Right ventricle myocardium superior (tissue), 1 donor: ENCODE results near the gene COA7. TPM values are rescaled to one million over a fixed set of nuclear protein-coding genes. Genes with fewer than 3 reads are reported as not detected.
"Not testable (repeated sequence)": the region's sequence is repeated elsewhere in the genome, so short reads cannot be mapped to it uniquely, and the experiment has no call there.

Experiments
- ATAC-seq: fragments of 200-7000 bp; cut with Tn5 transposase; one replicate; pipeline ENCODE4 v1.9.1; 2020; ENCODE audit warnings: mild to moderate bottlenecking; ENCODE audit not compliant: poor library complexity
- DNase-seq: peaks from one replicate; pipeline ENCODE4 v3.0.0-alpha.2; 2020
- intact Hi-C: fragments of 100-400 bp; cut with DNase I; formaldehyde crosslinking; loops from one replicate; pipeline ENCODE4 v1.11.2; 2022
- total RNA-seq: library from RNA; stranded (reverse); fragmentation: NEBNext Ultra II Directional; extraction: Animal tissue kit (Norgen Biotek cat#: 25700); gene quantifications from one replicate; pipeline ENCODE4 v1.2.1, GENCODE V29; 2021
- donor health status: DM: no; HTN: yes; CAD: no; lungs with severe emphysema.

COA7 gene
- total RNA-seq, 1 donor from 2014 or later, result 18.6 TPM

DNA sequence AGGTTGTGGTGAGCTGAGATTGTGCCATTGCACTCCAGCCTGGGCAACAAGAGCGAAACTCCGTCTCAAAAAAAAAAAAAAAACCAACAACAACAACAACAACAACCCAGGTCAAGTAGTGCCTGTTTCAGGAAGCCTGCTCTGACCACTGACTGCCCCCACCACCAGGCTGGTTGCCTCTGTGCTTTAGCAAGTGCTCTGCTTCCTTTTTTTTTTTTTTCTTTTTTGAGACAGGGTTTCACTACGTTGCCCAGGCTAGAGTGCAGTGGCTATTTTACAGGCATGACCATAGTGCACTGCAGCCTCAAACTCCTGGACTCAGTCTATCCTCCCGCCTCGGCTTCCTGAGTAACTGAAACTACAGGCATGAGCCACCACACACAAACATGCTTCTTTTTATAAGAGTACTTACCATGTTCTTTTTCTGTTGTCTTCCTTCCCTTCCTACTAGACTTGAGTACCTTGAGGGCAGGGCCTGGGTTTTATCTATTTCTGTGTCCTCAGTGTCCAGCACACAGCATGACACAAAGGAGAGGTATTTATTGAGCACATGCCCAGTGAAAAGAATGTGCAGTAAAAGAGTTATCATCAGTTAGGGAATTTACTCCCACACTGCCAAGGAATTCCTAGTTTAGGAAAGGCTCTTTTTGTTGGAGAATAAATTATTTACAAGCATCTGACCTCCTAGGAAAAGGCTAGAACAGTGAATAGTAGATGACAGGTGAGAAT lies 9.9 kb upstream of the COA7 start:
- ATAC-seq (no peak), DNase-seq (no peak)
- intact Hi-C loops, result loop anchor here (10.0 kb wide), 1 partner anchor 217 kb away; the partner anchor contains the start of genes ECHDC2 and SCP2

DNA sequence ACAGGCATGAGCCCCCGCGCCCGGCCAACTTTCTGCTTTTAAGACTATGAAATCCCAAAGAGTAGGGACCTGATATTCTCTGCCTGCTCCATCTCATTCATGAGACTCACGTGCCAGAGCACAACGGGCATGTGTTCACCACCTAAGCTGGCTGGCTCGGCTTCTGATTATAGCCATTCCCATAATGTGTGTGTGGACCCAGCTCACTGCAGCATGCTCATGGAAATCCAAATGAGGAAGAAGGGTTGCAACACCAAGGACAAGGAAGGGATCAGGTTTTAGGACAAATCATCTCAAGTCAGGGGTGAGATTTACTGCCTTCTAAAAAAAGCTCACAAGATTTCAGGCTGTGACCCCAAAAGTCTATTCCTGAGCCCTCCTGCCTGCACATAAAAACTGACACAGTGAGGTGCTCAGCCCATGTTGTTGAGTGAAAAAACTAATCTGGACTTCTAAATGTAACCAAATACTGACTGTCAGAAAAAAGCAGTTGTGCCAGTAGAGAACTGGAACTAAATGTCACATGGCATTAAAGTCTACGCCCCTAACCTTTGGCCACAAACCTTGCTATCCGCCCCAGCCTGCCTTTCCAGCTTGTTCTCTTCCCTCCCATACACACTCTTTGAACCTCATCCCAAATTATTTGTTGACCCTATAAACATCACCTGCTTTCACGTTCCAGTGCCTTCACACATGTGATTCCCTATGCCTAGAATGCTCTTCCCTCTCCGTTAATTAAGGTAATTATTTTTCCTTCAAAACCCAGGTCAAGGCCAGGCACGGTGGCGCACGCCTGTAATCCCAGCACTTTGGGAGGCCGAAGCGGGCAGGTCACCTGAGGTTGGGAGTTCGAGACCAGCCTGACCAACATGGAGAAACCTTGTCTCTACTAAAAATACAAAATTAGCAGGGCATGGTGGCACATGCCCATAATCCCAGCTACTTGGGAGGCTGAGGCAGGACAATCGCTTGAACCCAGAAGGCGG lies 9.1 kb upstream of the COA7 start:
- intact Hi-C loops, result loop anchor here (10.0 kb wide), 1 partner anchor 218 kb away; the partner anchor contains the start of genes ECHDC2 and SCP2
- ATAC-seq, result no peak

DNA sequence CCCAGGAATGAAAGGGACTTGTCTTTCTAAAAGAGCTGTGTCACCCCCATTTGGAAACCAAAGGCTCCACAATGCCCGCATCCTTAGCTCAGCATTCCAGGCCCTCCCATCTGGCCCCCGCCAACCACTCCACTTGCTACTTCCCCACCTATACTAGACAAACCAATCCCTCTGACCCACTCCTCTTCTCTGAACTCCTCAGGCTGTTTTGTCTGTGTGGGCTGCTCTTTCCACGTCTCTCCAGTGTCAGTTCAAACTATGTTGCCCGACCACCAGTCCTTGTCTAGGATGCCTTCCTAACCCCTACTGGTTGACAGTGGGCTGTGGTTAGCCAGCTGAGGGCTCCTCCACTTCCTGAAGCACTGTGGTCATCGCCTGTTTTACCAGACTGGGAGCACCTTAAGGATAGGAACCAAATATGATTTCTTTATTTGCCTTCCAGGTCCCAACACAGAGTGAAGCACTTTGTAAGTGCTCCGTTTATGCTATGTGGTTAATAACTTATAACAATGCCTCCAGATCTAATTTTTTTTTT lies 8.1 kb upstream of the COA7 start:
- intact Hi-C loops, result loop anchor here (10.0 kb wide), 1 partner anchor 219 kb away; the partner anchor contains the start of genes ECHDC2 and SCP2
- ATAC-seq (no peak), DNase-seq (no peak)

More for the DNA sequence above, 9.1 kb upstream of the COA7 start:
- no peak for DNase-seq

GRCh38 chr1:52702886-52703787 lies 5.0 kb upstream of the COA7 start:
- intact Hi-C loops, result loop anchor here (10.0 kb wide), 1 partner anchor 222 kb away; the partner anchor contains the start of genes ECHDC2 and SCP2

DNA sequence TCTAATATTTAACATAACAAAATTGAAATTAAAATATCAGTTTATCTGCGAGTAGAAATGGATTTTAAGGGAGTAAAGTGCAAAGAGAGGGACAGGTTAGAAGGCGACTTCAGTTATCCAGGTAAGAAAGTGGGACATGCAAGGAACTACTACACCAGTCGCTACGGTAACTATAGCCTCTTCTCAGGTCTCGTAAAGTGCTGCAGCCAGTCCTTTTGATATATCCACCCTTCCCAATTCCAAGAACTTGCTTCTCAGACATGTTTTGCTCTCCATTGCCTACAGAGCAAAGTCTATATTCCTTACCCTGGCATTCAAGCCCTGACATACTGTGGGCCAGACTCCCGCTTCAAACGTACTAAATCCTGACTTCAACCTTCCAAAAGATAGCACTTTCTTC lies 2.5 kb downstream of the COA7 start:
- intact Hi-C loops, result no loop called here
- ATAC-seq, result no peak
- no peak for DNase-seq

More at GRCh38 chr1:52702886-52703787, 5.0 kb upstream of the COA7 start:
- DNase-seq (peak; percentile 92), ATAC-seq (peak; percentile 86)

- DNase-seq (no peak), ATAC-seq (no peak)
- intact Hi-C loops, result no loop called here
Measured at GRCh38 chr1:52693843-52694242, 4.3 kb downstream of the COA7 start.

DNA sequence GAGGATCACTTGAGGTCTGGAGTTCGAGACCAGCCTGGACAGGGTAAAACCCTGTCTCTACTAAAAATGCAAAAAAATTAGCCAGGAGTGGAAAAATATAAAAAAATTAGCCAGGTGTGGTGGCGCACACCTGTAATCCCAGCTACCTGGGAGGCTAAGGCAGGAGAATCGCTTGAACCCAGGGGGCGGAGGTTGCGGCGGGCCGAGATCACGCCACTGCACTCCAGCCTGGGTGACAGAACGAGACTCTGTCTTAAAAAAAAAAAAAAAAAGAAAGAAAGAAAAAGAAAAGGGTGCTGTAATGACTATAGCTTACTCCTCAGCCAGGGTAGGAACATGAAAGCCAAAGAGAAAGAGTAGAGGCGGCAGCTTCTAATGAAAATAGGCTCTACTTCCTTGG lies 4.8 kb downstream of the COA7 start:
- intact Hi-C loops, DNase-seq, ATAC-seq: not testable (repeated sequence)

- no peak for DNase-seq
- no peak for ATAC-seq
- intact Hi-C loops, result no loop called here
Measured at GRCh38 chr1:52692697-52693096, 5.5 kb downstream of the COA7 start.

- DNase-seq, result no peak
- intact Hi-C loops, result no loop called here
- no peak for ATAC-seq
Measured at GRCh38 chr1:52691821-52692220, 6.3 kb downstream of the COA7 start.

DNA sequence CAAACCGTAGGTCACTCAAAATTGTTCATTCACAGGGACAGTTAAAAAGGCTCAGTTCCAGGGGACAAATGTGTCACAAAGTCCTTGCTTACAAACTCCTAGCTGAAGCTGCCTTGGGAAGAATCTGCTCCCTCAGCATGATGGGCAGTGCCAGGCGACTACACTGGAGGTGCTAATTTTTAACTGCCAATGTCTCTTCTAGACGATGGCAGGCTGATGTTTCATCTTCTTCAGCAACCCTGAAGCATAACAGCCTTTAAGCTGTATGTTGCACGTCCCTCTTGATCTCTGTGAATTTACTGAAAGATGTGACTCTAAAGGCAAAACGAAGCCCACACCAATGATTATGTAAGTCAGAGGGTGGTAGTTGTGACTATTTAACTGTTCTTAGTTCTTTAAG lies 11.3 kb downstream of the COA7 start:
- DNase-seq (no peak), ATAC-seq (no peak)
- intact Hi-C loops, result no loop called here

GRCh38 chr1:52686261-52686751 lies 11.8 kb downstream of the COA7 start:
- intact Hi-C loops, result not testable (repeated sequence)
- DNase-seq, result peak; percentile 81
- peak; percentile 86 for ATAC-seq

DNA sequence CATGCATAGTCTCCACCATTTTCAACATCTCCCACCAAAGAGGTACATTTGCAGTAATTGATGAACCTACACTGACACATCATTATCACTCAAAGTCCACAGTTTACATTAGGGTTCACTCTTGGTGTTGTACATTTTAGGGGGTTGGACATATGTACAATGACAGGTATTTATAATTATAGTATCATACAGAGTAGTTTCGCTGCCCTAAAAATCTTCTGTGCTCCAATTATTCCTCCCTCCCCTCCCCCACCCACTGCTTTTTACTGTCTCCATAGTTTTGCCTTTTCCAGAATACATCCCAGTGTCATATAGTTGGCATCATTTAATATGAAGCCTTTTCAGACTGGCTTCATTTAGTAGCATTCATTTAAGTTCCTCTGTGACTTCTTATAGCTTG lies 13.6 kb downstream of the COA7 start:
- DNase-seq (no peak), ATAC-seq (no peak)
- intact Hi-C loops, result no loop called here

DNA sequence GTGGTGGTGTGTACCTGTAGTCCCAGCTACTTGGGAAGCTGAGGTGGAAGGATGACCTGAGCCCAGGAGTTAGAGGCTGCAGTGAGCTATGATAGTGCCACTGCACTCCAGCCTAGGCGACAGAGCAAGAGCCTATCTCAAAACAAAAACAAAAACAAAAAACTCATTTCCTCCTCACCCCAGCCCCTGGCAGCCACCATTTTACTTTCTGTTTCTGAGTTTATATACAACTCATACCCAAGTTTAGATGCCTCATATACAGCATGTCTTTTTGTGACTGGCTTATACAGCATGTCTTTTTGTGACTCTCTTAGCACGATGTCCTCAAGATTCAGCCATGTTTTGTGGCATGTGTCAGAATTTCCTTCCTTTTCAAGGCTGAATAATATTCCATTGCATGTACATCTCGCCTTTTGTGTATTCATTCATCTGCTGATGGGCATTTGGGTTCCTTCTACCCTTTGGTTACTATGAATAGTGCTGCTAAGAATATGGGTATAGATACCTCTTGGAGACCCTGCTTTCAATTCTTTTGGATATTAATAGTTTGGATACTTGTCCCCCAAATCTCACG lies 14.7 kb downstream of the COA7 start:
- no peak for ATAC-seq
- no peak for DNase-seq
- intact Hi-C loops, result no loop called here

DNA sequence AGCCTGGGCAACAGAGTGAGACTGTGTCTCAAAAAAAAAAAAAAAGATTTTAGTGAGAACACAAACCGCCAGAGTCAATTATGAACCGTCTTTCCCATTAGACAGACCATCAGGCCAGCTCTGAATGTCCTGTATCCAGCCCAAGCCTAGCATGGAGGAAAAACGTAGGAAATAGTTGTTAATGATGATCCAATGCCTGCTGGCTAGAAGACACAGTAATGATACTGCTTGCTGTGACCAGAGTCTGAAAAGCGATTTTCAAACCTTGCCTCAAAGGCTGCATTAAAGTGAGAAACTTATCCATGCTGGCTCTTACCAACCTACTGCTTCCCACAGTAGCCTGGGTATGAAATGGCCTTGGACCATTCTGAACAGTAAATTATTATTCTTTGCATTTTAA lies 17.0 kb downstream of the COA7 start:
- DNase-seq (no peak), ATAC-seq (no peak)
- intact Hi-C loops, result no loop called here

- intact Hi-C loops, result no loop called here
- ATAC-seq (no peak), DNase-seq (no peak)
Measured at GRCh38 chr1:52680353-52680752, 17.8 kb downstream of the COA7 start.

- intact Hi-C loops, result no loop called here
- DNase-seq (no peak), ATAC-seq (no peak)
Measured at GRCh38 chr1:52679498-52679897, 18.6 kb downstream of the COA7 start.

DNA sequence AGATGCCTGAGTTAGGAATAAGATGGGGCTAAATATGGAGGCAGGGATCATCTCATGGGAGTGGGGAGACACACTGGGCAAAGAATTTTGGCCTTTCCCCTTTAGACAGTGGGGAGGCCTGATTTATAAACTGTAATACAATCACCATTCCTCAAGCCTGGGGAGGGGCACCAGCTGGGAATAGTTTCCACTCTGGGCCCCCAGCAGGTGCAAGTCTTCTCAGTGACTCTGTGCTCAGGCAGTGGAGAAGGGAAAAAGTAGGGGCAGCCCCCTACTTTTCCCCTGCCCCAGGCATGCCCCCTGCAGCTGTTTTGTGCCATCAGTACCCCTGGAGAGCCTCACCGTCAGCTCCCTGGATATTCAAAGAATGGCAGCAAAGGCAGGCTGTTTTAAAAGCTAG lies 19.1 kb downstream of the COA7 start:
- ATAC-seq (no peak), DNase-seq (no peak)
- intact Hi-C loops, result no loop called here
